Tibial nerve (tissue), 4 donors: Measurements from ENCODE around the gene CDH4. TPM values are rescaled to one million over a fixed set of nuclear protein-coding genes. Genes with fewer than 3 reads are reported as not detected.

Experiments
- DNase-seq, 2 donors: peaks; one replicate each; pipeline ENCODE4 v3.0.0-alpha.2; 2019; ENCODE audit warnings: low spot score in 2 of 2
- H3K27ac ChIP-seq, 4 donors: fragments of 200-600 bp; sonication (generic) in 3 of 4; one replicate each; pipeline ENCODE4 v1.5.1; 2017 to 2019; ENCODE audit warnings: mild to moderate bottlenecking in 1 of 4
- H3K27me3 ChIP-seq, 2 donors: fragments of 200-600 bp; sonication (generic) in 1 of 2; one replicate each; pipeline versions ENCODE4 v1.5.1 to v1.6.0; 2017 to 2019
- H3K36me3 ChIP-seq, 3 donors: fragments of 200-600 bp; sonication (generic); one replicate each; pipeline ENCODE4 v1.5.1; 2018 to 2019
- H3K4me1 ChIP-seq, 4 donors: fragments of 200-600 bp; sonication (generic) in 3 of 4; one replicate each; pipeline ENCODE4 v1.5.1; 2017 to 2019
- H3K4me3 ChIP-seq, 4 donors: fragments of 200-600 bp; sonication (generic) in 3 of 4; one replicate each; pipeline ENCODE4 v1.5.1; 2017 to 2019; ENCODE audit warnings: mild to moderate bottlenecking in 1 of 4, moderate library complexity in 1 of 4
- H3K9me3 ChIP-seq, 4 donors: fragments of 200-600 bp; sonication (generic) in 3 of 4; one replicate each; pipeline ENCODE4 v1.5.1; 2017 to 2019
- CTCF ChIP-seq, 5 experiments: fragments of 200-600 bp in 3 of 5; fragments of 450-650 bp in 2 of 5; sonication (generic) in 3 of 5; IDR thresholded peaks; one replicate each; pipeline ENCODE4 v1.5.1; 2016 to 2019; ENCODE audit warnings: antibody characterized with exemption in 5 of 5, mild to moderate bottlenecking in 3 of 5, moderate library complexity in 2 of 5
- EP300 ChIP-seq, 2 donors: sonication (generic); formaldehyde crosslinking; IDR thresholded peaks; one replicate each; pipeline ENCODE4 v1.6.1; 2017; ENCODE audit warnings: antibody characterized with exemption in 2 of 2, mild to moderate bottlenecking in 1 of 2
- POLR2A ChIP-seq, 2 donors: fragments of 450-650 bp; IDR thresholded peaks; one replicate each; pipeline ENCODE4 v1.6.1; 2017; ENCODE audit warnings: antibody characterized with exemption in 2 of 2, mild to moderate bottlenecking in 2 of 2, moderate library complexity in 2 of 2
- WGBS, 2 donors: methylation state at CpG; one replicate each; pipeline ENCODE4 v1.1.5; 2018; 5-methylcytosine and 5-hydroxymethylcytosine counted together
- total RNA-seq, 4 donors: library from RNA; depleted of rRNA; stranded (reverse); fragments of >200 nt; gene quantifications; one replicate each; pipeline ENCODE4 v1.1.0, GENCODE V29; 2016

The CDH4 gene
- total RNA-seq, 4 donors from 2014 or later = 0.78 to 2.3 (median 1.0) TPM

DNA sequence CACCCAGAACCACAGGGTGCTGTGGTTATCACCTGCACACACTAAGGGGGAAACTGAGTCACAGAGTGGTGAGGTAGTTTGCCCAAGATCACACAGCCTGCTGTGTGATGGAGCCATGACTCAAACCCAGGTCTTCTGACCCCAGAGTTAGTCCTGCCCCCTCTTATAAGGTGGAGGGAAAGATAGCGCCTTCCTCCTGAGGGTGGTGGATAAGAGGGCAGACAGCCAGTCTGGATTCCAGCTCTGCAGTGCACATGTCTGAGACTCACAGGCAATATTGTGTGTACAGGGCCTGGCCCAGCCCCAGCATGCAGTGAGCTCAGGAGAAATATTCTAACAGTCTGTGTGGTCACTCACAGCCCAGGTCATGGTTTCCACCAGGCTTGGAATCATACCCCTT lies 393.7 kb downstream of the CDH4 start:
- peaks cover 0 to 7% (median 0%) of the 10 kb centered on the region in 4 donors for H3K4me1 ChIP-seq
- H3K36me3 ChIP-seq = no peaks in the 10 kb centered on the region
- H3K27me3 ChIP-seq = no peaks in the 10 kb centered on the region
- no peak for TF ChIP-seq EP300 (IDR thresholded peaks at IDR 0.05)
- no peak for TF ChIP-seq CTCF (IDR thresholded peaks at IDR 0.05)
- no peak for TF ChIP-seq POLR2A (IDR thresholded peaks at IDR 0.05)
- WGBS, 2 donors = 88 to 100% methylated on average over 1 of the region's 1 CpG
- H3K9me3 ChIP-seq = peaks cover 0 to 10% (median 0%) of the 10 kb centered on the region in 4 donors
- no peak for DNase-seq
- H3K27ac ChIP-seq = no peak overlapping the region
- no peak overlapping the region for H3K4me3 ChIP-seq

- H3K4me1 ChIP-seq = peaks cover 0 to 7% (median 0%) of the 10 kb centered on the region in 4 donors
- no peak for TF ChIP-seq EP300 (IDR thresholded peaks at IDR 0.05)
- no peak for TF ChIP-seq POLR2A (IDR thresholded peaks at IDR 0.05)
- no peak for TF ChIP-seq CTCF (IDR thresholded peaks at IDR 0.05)
- no peak overlapping the region for H3K4me3 ChIP-seq
- peaks cover 0 to 10% (median 0%) of the 10 kb centered on the region in 4 donors for H3K9me3 ChIP-seq
- 81 to 86% methylated on average over 8 of the region's 8 CpGs for WGBS, 2 donors
- H3K36me3 ChIP-seq = no peaks in the 10 kb centered on the region
- no peaks in the 10 kb centered on the region for H3K27me3 ChIP-seq
- no peak for DNase-seq
- no peak overlapping the region for H3K27ac ChIP-seq
These were observed 394.4 kb downstream of the CDH4 start for GRCh38 chr20:61646453-61646852.

DNA sequence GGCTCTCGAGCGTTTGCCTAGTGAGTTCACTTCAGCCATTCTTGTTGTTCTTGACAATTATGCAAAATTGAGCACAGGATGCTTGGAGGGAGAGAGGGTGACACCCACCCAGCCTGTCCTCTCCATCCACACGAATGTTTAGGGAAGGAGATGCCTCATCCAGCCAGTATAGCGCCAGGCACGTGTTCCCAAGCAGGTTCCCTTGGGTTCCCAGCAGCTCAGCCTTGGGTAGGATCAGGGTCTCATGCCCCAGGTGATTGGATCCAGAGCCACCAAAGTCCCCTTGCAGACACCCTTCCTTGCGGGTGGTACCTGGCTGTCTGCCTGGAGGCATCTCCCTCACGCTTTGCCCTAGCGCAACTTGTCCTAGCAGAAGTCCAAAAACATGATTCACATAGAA lies 394.9 kb downstream of the CDH4 start:
- H3K27ac ChIP-seq = no peak overlapping the region
- H3K9me3 ChIP-seq = peaks cover 0 to 10% (median 0%) of the 10 kb centered on the region in 4 donors
- no peak overlapping the region for H3K4me3 ChIP-seq
- peaks cover 0 to 7% (median 0%) of the 10 kb centered on the region in 4 donors for H3K4me1 ChIP-seq
- H3K27me3 ChIP-seq = no peaks in the 10 kb centered on the region
- no peaks in the 10 kb centered on the region for H3K36me3 ChIP-seq
- TF ChIP-seq CTCF (IDR thresholded peaks at IDR 0.05) (no peak), POLR2A (IDR thresholded peaks at IDR 0.05) (no peak), EP300 (IDR thresholded peaks at IDR 0.05) (no peak)
- 85 to 86% methylated on average over 8 of the region's 8 CpGs for WGBS, 2 donors
- DNase-seq = no peak

DNA sequence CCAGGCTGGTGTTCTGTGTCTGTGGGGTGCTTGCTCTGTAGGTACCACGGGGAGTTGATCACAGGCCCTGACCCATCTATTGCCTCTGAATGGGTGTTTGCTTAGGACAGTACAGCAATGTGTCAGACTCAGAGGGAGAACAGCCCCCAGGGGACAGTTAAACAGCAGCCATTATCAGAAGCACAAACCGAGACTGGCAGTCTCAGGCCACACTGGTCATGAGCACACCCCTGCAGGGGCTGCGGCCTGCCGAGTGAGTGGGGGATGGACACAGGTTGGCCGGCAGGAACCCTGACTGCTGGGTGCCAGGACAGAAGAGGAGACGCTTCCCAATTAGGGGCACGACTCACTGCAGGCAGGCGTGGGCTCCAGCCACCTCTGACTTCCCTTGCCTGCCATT lies 395.6 kb downstream of the CDH4 start:
- Histone ChIP-seq H3K4me3 (no peak overlapping the region), H3K27ac (no peak overlapping the region), H3K27me3 (no peaks in the 10 kb centered on the region), H3K4me1 (peaks cover 0 to 7% (median 0%) of the 10 kb centered on the region in 4 donors), H3K9me3 (peaks cover 0 to 3% (median 0%) of the 10 kb centered on the region in 4 donors), H3K36me3 (no peaks in the 10 kb centered on the region)
- TF ChIP-seq CTCF (IDR thresholded peaks at IDR 0.05) = no peak
- no peak for TF ChIP-seq POLR2A (IDR thresholded peaks at IDR 0.05)
- no peak for TF ChIP-seq EP300 (IDR thresholded peaks at IDR 0.05)
- 59 to 71% methylated on average over 7 to 8 of the region's 8 CpGs for WGBS, 2 donors
- no peak for DNase-seq

DNA sequence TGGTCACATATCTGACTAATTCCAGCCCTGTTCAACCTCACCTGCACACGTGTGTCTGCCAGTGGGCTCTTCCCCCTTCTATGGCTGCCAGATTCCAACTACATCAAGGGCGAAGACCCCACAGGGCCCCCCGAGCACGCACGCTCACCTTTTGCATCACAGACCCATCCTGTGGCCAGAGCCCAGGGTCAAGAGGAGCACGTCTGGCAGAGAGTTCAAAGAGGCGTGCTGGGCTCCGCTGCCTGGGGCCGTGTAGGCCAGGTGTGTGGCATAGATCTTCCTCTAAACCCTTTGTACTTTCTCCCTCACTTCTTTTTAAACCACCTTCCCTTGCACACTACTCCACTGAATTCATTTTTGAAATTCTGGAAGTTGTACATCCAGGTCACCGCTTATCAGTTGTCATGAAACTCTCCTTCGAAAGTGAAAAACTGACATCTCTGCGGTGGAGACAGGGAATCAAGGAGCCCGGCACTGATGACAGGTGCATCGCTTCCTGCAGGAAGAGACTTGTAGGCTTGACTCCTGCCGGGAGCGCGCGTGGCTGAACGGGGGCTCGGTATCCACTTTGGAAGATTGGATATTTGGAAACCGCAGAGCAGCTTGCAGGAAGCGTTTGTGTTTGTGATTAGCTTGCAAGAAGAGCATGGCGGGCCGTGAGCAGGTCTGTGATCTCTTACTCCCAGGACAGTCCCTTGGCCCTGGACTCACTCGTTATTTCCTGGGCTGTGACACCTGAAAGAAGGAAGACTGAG lies 397.2 kb downstream of the CDH4 start:
- DNase-seq = no peak
- Histone ChIP-seq H3K27ac (no peak overlapping the region), H3K27me3 (no peaks in the 10 kb centered on the region), H3K4me1 (peaks cover 0 to 3% (median 0%) of the 10 kb centered on the region in 4 donors), H3K9me3 (no peaks in the 10 kb centered on the region), H3K4me3 (no peak overlapping the region), H3K36me3 (no peaks in the 10 kb centered on the region)
- TF ChIP-seq EP300 (IDR thresholded peaks at IDR 0.05) = no peak
- TF ChIP-seq POLR2A (IDR thresholded peaks at IDR 0.05) = no peak
- TF ChIP-seq CTCF (IDR thresholded peaks at IDR 0.05) = no peak
- WGBS, 2 donors = 87% methylated on average over 25 of the region's 25 CpGs
